ENCODE measurements around the gene STXBP4. TPM values are rescaled to one million over a fixed set of nuclear protein-coding genes. Genes with fewer than 3 reads are reported as not detected.

The STXBP4 gene
- polyA plus RNA-seq, 1 donor (not counting 4 experiments of a cell fraction or from before 2014, with no cell fraction given) = 4.2 TPM

DNA sequence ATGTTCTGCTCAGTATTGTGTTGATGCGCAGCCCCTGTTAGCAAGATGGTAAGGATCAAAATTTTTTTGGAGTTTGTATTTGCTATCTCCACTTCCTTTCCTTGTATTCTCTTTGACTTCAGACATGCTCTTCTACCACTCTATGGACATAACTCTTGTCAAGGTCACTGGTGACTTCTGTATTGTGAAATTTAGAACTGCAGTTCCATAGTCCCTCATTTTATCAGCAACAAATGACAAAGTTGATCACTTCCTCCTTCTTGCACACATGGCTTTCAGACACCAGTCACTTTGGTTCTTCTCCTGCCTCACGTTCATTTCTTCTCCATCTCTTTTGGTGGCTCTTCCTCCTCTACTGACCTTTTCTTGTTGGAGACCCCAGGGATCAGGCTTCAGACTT lies 21.2 kb upstream of the STXBP4 start:
- Histone ChIP-seq H3K9me1 (ENCODE audit: control insufficient read depth, extremely low read depth, insufficient read depth, low read length) (no peaks in the 10 kb centered on the region), H3K9me3 (ENCODE audit: control insufficient read depth, low read depth, low read length) (no peaks in the 10 kb centered on the region), H3K4me2 (ENCODE audit: control insufficient read depth, extremely low read depth, insufficient read depth, low read depth, low read length) (no peak overlapping the region), H3K27me3 (ENCODE audit: control insufficient read depth, extremely low read depth, insufficient read depth, low read length) (no peaks in the 10 kb centered on the region), H3K4me1 (ENCODE audit: control insufficient read depth, extremely low read depth, insufficient read depth, low read length) (peaks cover 9% of the 10 kb centered on the region), H3K4me3 (ENCODE audit: control insufficient read depth in 2 of 3, extremely low read depth in 1 of 3, insufficient read depth in 2 of 3, low read depth in 1 of 3, low read length in 3 of 3) (no peak overlapping the region), H3K9ac (ENCODE audit: control insufficient read depth, extremely low read depth, insufficient read depth, low read length) (no peak overlapping the region), H3K27ac (ENCODE audit: control insufficient read depth, insufficient read depth, low read length) (no peak overlapping the region), H3K36me3 (ENCODE audit: control insufficient read depth in 2 of 2, extremely low read depth in 1 of 2, insufficient read depth in 2 of 2, low read length in 2 of 2) (peaks cover 14 to 17% of the 10 kb centered on the region in 2 experiments), H2AFZ (ENCODE audit: control insufficient read depth, low read length) (no peak overlapping the region), H4K20me1 (ENCODE audit: control insufficient read depth, extremely low read depth, insufficient read depth, low read length) (no peaks in the 10 kb centered on the region), H3K79me2 (ENCODE audit: control insufficient read depth, insufficient read depth, low read length) (no peaks in the 10 kb centered on the region)
- no peak for TF ChIP-seq EZH2 (IDR thresholded peaks at IDR 0.05; ENCODE audit: low read length)
- TF ChIP-seq, protein P1, sequence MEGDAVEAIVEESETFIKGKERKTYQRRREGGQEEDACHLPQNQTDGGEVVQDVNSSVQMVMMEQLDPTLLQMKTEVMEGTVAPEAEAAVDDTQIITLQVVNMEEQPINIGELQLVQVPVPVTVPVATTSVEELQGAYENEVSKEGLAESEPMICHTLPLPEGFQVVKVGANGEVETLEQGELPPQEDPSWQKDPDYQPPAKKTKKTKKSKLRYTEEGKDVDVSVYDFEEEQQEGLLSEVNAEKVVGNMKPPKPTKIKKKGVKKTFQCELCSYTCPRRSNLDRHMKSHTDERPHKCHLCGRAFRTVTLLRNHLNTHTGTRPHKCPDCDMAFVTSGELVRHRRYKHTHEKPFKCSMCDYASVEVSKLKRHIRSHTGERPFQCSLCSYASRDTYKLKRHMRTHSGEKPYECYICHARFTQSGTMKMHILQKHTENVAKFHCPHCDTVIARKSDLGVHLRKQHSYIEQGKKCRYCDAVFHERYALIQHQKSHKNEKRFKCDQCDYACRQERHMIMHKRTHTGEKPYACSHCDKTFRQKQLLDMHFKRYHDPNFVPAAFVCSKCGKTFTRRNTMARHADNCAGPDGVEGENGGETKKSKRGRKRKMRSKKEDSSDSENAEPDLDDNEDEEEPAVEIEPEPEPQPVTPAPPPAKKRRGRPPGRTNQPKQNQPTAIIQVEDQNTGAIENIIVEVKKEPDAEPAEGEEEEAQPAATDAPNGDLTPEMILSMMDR (optimal IDR thresholded peaks at IDR 0.05 in 1 of 3, IDR thresholded peaks at IDR 0.05 in 1 of 3, conservative IDR thresholded peaks at IDR 0.05 in 1 of 3; ENCODE audit: extremely low read depth in 1 of 3, insufficient read depth in 2 of 3, low read length in 3 of 3) = no peak
- DNase-seq (ENCODE audit: low read depth, low spot score) (no peak), FAIRE-seq (no peak)
- dilution Hi-C loops (cut with MboI; ENCODE audit: extremely low pct_ligation_motif_present, low sequenced_read_pairs) = no loop called here

DNA sequence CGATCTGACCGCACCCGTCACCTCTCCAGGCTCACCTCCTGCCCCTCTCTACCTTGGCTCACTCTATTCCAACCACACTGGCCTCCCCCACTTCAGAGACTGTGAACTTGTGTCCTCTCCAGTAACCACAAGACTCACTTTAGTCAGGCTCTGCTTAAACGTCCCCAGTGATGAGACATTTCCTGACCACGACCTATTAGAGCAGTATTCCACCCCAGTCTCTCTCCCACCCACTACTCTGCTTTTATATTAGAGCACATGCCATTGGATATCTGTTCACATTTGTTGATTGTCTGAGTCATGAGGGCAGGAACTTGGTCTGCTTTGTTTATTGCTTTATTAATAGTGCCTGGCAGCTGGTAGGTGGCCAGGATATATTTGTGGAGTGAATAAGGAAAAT lies 20.2 kb upstream of the STXBP4 start:
- TF ChIP-seq, protein P1 (optimal IDR thresholded peaks at IDR 0.05 in 1 of 3, IDR thresholded peaks at IDR 0.05 in 1 of 3, conservative IDR thresholded peaks at IDR 0.05 in 1 of 3; ENCODE audit: extremely low read depth in 1 of 3, insufficient read depth in 2 of 3, low read length in 3 of 3) = no peak
- TF ChIP-seq EZH2 (IDR thresholded peaks at IDR 0.05; ENCODE audit: low read length) = no peak
- no peaks in the 10 kb centered on the region for H3K27me3 ChIP-seq (ENCODE audit: control insufficient read depth, extremely low read depth, insufficient read depth, low read length)
- H3K9me1 ChIP-seq (ENCODE audit: control insufficient read depth, extremely low read depth, insufficient read depth, low read length) = no peaks in the 10 kb centered on the region
- H3K4me1 ChIP-seq (ENCODE audit: control insufficient read depth, extremely low read depth, insufficient read depth, low read length) = peaks cover 9% of the 10 kb centered on the region
- H2AFZ ChIP-seq (ENCODE audit: control insufficient read depth, low read length) = no peak overlapping the region
- no peaks in the 10 kb centered on the region for H3K79me2 ChIP-seq (ENCODE audit: control insufficient read depth, insufficient read depth, low read length)
- peaks cover 15 to 17% of the 10 kb centered on the region in 2 experiments for H3K36me3 ChIP-seq (ENCODE audit: control insufficient read depth in 2 of 2, extremely low read depth in 1 of 2, insufficient read depth in 2 of 2, low read length in 2 of 2)
- no peak overlapping the region for H3K4me2 ChIP-seq (ENCODE audit: control insufficient read depth, extremely low read depth, insufficient read depth, low read depth, low read length)
- peak; percentile 41 for DNase-seq (ENCODE audit: low read depth, low spot score)
- peak; percentile 43 for FAIRE-seq
- H4K20me1 ChIP-seq (ENCODE audit: control insufficient read depth, extremely low read depth, insufficient read depth, low read length) = no peaks in the 10 kb centered on the region
- dilution Hi-C loops (cut with MboI; ENCODE audit: extremely low pct_ligation_motif_present, low sequenced_read_pairs) = no loop called here
- H3K27ac ChIP-seq (ENCODE audit: control insufficient read depth, insufficient read depth, low read length) = peak overlapping the region; percentile 4
- H3K9me3 ChIP-seq (ENCODE audit: control insufficient read depth, low read depth, low read length) = no peaks in the 10 kb centered on the region
- H3K9ac ChIP-seq (ENCODE audit: control insufficient read depth, extremely low read depth, insufficient read depth, low read length) = no peak overlapping the region
- H3K4me3 ChIP-seq (ENCODE audit: control insufficient read depth in 2 of 3, extremely low read depth in 1 of 3, insufficient read depth in 2 of 3, low read depth in 1 of 3, low read length in 3 of 3) = no peak overlapping the region
